HepG2 (cell line): ENCODE data around the gene COX14. TPM values are rescaled to one million over a fixed set of nuclear protein-coding genes. Genes with fewer than 3 reads are reported as not detected.

Experiments
- ATAC-seq: fragments of 200-7000 bp; cut with Tn5 transposase; 3 replicates; pipeline ENCODE4 v1.9.1; 2020; ENCODE audit warnings: mild to moderate bottlenecking, moderate library complexity
- BruUV-seq: library from RNA; stranded (reverse); fragments of 400-500 nt; replicated peaks from 2 replicates; lab custom pipeline; 2021; lab: Mats Ljungman, UMichigan
- CTCF ChIA-PET: fragments of 300-600 bp; formaldehyde crosslinking; extraction: SDS; loops from one replicate; lab custom pipeline; 2021; ENCODE audit warnings: low total read pairs, inconsistent platforms, low intra/inter-chr PET ratio; lab: Yijun Ruan, JAX
- POLR2A ChIA-PET: fragments of 350-600 bp; sonication (Branson Sonifier 250); formaldehyde crosslinking; loops from one replicate; lab custom pipeline; 2020; ENCODE audit warnings: antibody characterized with exemption, inconsistent platforms; lab: Yijun Ruan, JAX
- DNase-seq: peaks from one replicate; pipeline ENCODE4 v3.0.0-alpha.2; 2015; ENCODE audit warnings: low spot score
- FAIRE-seq: peaks from 3 replicates; lab custom pipeline; 2011; peaks lifted over from hg19 to GRCh38; lab: Jason Lieb, UNC
- H2AFZ ChIP-seq: one replicate; pipeline ENCODE4 v1.6.1; 2011; ENCODE audit warnings: low read length, inconsistent platforms
- H3K27ac ChIP-seq: fragments of 300-600 bp; 3 replicates; pipeline ENCODE4 v1.8.0; 2011; ENCODE audit warnings: mixed run types, mild to moderate bottlenecking, mixed read lengths, low read length, inconsistent platforms; ENCODE audit not compliant: insufficient read depth; ENCODE audit errors: extremely low read length
- H3K27me3 ChIP-seq, 2 experiments: fragments of 200-600 bp in 1 of 2; 2 replicates in 1 of 2; 3 replicates in 1 of 2; pipeline versions ENCODE4 v1.6.0 to v1.8.0; 2011; ENCODE audit warnings: low read length in 2 of 2, mild to moderate bottlenecking in 2 of 2, moderate library complexity in 2 of 2, inconsistent platforms in 1 of 2; ENCODE audit not compliant: insufficient read depth in 2 of 2, control insufficient read depth in 1 of 2
- H3K36me3 ChIP-seq, 2 experiments: fragments of 200-600 bp in 1 of 2; replicated peaks in 1 of 2; 2 replicates in 1 of 2; 3 replicates in 1 of 2; pipeline versions ENCODE4 v1.5.1 to v1.8.0; 2011; ENCODE audit warnings: low read length in 2 of 2, inconsistent platforms in 1 of 2; ENCODE audit not compliant: insufficient read depth in 2 of 2, control insufficient read depth in 1 of 2
- H3K4me1 ChIP-seq: 2 replicates; pipeline ENCODE4 v1.5.1; 2012; ENCODE audit warnings: low read length, inconsistent platforms; ENCODE audit not compliant: insufficient read depth
- H3K4me2 ChIP-seq: 2 replicates; pipeline ENCODE4 v1.6.0; 2011; ENCODE audit warnings: low read depth, low read length, inconsistent platforms
- H3K4me3 ChIP-seq, 3 experiments: fragments of 200-600 bp in 1 of 3; sonication (generic), shearing (Covaris generic) in 1 of 3; replicated peaks in 1 of 3; 2 replicates each; pipeline ENCODE4 v1.5.1; 2011 to 2016; ENCODE audit warnings: low read length in 3 of 3, inconsistent platforms in 2 of 3, low read depth in 2 of 3, mild to moderate bottlenecking in 2 of 3, control low read depth in 1 of 3, mixed read lengths in 1 of 3; ENCODE audit not compliant: insufficient read depth in 1 of 3
- H3K79me2 ChIP-seq: one replicate; pipeline ENCODE4 v1.6.1; 2011; ENCODE audit warnings: low read length, inconsistent platforms; ENCODE audit not compliant: insufficient read depth
- H3K9ac ChIP-seq: 2 replicates; pipeline ENCODE4 v1.6.0; 2011; ENCODE audit warnings: mild to moderate bottlenecking, low read depth, low read length, inconsistent platforms; ENCODE audit not compliant: insufficient read depth
- H3K9me3 ChIP-seq: 2 replicates; pipeline ENCODE4 v1.5.1; 2012; ENCODE audit warnings: mild to moderate bottlenecking, low read length
- H4K20me1 ChIP-seq: 2 replicates; pipeline ENCODE4 v1.6.0; 2011; ENCODE audit warnings: inconsistent platforms, mild to moderate bottlenecking, low read length, moderate library complexity; ENCODE audit not compliant: insufficient read depth
- ELF1 ChIP-seq: sonication (generic); formaldehyde crosslinking; IDR thresholded peaks from 2 replicates; pipeline ENCODE4 v1.4.0; 2020; ENCODE audit warnings: missing genetic modification reagents
- FOSL1 ChIP-seq: sonication (generic); formaldehyde crosslinking; IDR thresholded peaks from 2 replicates; pipeline ENCODE4 v1.9.0; 2021; ENCODE audit warnings: missing genetic modification reagents, borderline replicate concordance
- FOSL2 ChIP-seq: sonication (generic); formaldehyde crosslinking; IDR thresholded peaks from 2 replicates; pipeline ENCODE4 v1.4.0; 2020; ENCODE audit warnings: missing genetic modification reagents
- GATAD1 ChIP-seq: IDR thresholded peaks from 2 replicates; pipeline ENCODE4 v1.6.1; 2016; ENCODE audit warnings: missing genetic modification reagents, missing compliant biosample characterization
- ZMYM3 ChIP-seq: sonication (generic); formaldehyde crosslinking; IDR thresholded peaks from 2 replicates; pipeline ENCODE4 v1.5.1; 2020; ENCODE audit warnings: mild to moderate bottlenecking, missing genetic modification reagents
- ZNF460 ChIP-seq: sonication (generic); formaldehyde crosslinking; IDR thresholded peaks from 2 replicates; pipeline ENCODE4 v1.5.1; 2020; ENCODE audit warnings: missing genetic modification reagents, mild to moderate bottlenecking, borderline replicate concordance
- WGBS: methylation state at CpG from one replicate; pipeline ENCODE4 v1.1.6; 2017; ENCODE audit warnings: low lambda C conversion rate; 5-methylcytosine and 5-hydroxymethylcytosine counted together
- in situ Hi-C: cut with HindIII; loops from 2 replicates; pipeline ENCODE4 v1.10.0; 2017; ENCODE audit warnings: low pct_unique_long_range_greater_than_20kb; ENCODE audit not compliant: extremely low pct_ligation_motif_present
- intact Hi-C: fragments of 100-400 bp; cut with micrococcal nuclease; formaldehyde crosslinking; loops from one replicate; pipeline ENCODE4 v1.10.0; 2022; ENCODE audit not compliant: unreplicated experiment
- polyA plus RNA-seq, 8 experiments: library from polyadenylated mRNA; depleted of rRNA in 3 of 8; stranded (reverse) in 7 of 8; unstranded in 1 of 8; fragments of >200 nt; fragmentation: Illumina TruSeq in 4 of 8; extraction: Trizol in 4 of 8; gene quantifications; 2 replicates each; pipeline versions ENCODE4 v1.2.1 to v1.2.3, GENCODE V29; 2011 to 2016; ENCODE audit warnings: low read depth in 4 of 8, missing spikeins in 1 of 8, mixed read lengths in 1 of 8; ENCODE audit not compliant: insufficient read depth in 1 of 8
- total RNA-seq, 5 experiments: library from RNA; depleted of rRNA; stranded (reverse); fragments of >200 nt; fragmentation: Illumina TruSeq; extraction: Trizol; gene quantifications; 2 replicates each; pipeline ENCODE4 v1.2.3, GENCODE V29; 2016; ENCODE audit warnings: low read depth in 1 of 5
- TF ChIP-seq, protein P1 (sequence below): sonication (generic); formaldehyde crosslinking; IDR thresholded peaks from 2 replicates; pipeline ENCODE4 v1.4.0; 2020; ENCODE audit warnings: missing genetic modification reagents, low read depth, mild to moderate bottlenecking, borderline replicate concordance
- TF ChIP-seq, protein P2 (sequence below): sonication (generic); formaldehyde crosslinking; IDR thresholded peaks from 2 replicates; pipeline ENCODE4 v1.8.0; 2022; ENCODE audit warnings: missing genetic modification reagents, low read depth, mild to moderate bottlenecking, borderline replicate concordance
- TF ChIP-seq, protein P3 (sequence below): sonication (generic); formaldehyde crosslinking; IDR thresholded peaks from 2 replicates; pipeline ENCODE4 v1.4.0; 2020; ENCODE audit warnings: missing genetic modification reagents; ENCODE audit errors: not compliant biosample characterization
- TF ChIP-seq, protein P4 (sequence below): IDR thresholded peaks from 2 replicates; pipeline ENCODE4 v1.6.1; 2016; ENCODE audit warnings: mild to moderate bottlenecking

The COX14 gene
- total and polyA plus RNA-seq, 2 of the 13 experiments (the other 11 are each of a cell fraction or from before 2014, with no cell fraction given): 53.0 to 71.6 TPM

DNA sequence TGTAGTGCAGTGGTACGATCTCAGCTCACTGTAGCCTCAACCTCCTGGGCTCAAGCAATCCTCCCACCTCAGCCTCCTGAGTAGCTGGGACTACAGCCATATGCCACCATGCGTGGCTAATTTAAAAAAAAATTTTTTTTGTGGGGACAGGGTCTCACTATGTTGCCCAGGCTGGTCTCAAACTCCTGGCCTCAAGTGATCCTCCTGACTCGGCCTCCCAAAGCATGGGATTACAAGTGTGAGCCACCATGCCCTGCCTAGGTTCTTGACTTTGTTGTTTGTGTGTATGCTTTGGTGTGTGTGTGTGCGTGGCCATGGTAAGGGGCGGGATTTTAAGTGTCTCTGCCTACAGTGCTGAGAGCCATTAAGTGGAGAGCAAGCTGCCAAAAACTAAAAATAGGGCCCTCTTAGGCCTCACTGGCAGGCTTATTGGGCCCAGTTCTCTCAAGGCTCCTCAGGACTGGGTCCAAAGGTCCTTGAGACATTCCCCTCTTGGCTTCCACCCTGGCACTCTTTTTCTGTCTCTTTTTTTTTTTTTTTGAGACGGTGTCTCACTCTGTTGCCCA lies 5.1 kb downstream of the COX14 start (continued):
- TF ChIP-seq, protein P1, sequence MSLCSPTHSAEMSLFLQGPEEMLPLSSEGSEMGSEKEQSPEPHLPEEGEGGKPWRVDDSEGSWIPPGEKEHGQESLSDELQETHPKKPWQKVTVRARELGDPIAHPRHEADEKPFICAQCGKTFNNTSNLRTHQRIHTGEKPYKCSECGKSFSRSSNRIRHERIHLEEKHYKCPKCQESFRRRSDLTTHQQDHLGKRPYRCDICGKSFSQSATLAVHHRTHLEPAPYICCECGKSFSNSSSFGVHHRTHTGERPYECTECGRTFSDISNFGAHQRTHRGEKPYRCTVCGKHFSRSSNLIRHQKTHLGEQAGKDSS (CRISPR knock-in tag): no peak
- TF ChIP-seq ELF1 (CRISPR knock-in tag) (no peak), FOSL1 (CRISPR knock-in tag) (no peak)
- TF ChIP-seq, protein P2, sequence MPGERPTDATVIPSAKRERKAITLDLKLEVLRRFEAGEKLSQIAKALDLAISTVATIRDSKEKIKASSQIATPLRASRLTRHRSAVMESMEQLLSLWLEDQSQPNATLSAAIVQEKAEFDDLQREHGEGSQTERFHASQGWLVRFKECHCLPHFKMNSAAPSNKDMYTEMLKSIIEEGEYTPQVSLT (CRISPR knock-in tag): no peak
- TF ChIP-seq, protein P3, sequence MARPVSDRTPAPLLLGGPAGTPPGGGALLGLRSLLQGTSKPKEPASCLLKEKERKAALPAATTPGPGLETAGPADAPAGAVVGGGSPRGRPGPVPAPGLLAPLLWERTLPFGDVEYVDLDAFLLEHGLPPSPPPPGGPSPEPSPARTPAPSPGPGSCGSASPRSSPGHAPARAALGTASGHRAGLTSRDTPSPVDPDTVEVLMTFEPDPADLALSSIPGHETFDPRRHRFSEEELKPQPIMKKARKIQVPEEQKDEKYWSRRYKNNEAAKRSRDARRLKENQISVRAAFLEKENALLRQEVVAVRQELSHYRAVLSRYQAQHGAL (CRISPR knock-in tag): no peak
- TF ChIP-seq, protein P4, sequence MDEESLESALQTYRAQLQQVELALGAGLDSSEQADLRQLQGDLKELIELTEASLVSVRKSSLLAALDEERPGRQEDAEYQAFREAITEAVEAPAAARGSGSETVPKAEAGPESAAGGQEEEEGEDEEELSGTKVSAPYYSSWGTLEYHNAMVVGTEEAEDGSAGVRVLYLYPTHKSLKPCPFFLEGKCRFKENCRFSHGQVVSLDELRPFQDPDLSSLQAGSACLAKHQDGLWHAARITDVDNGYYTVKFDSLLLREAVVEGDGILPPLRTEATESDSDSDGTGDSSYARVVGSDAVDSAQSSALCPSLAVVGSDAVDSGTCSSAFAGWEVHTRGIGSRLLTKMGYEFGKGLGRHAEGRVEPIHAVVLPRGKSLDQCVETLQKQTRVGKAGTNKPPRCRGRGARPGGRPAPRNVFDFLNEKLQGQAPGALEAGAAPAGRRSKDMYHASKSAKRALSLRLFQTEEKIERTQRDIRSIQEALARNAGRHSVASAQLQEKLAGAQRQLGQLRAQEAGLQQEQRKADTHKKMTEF (CRISPR knock-in tag): no peak

DNA sequence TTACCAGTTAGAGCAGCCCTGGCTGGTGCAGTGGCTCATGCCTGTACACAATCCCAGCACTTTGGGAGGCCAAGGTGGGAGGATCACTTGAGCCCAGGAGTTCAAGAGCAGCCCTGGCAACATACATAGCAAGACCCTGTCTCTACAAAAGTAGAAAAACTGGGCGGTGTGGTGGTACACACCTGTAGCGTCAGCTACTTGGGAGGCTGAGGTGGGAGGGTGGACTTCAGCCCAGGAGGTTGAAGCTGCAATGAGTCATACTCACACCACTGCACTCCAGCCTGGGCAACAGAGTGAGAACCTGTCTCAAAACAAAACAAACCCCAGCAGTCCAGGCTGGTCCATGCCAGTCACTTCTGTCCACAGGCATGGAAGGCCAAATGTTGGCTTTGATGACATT lies 7.4 kb downstream of the COX14 start:
- Histone ChIP-seq H3K27ac (no peak overlapping the region), H4K20me1 (no peaks in the 10 kb centered on the region), H3K9me3 (no peaks in the 10 kb centered on the region), H3K9ac (no peak overlapping the region), H2AFZ (no peak overlapping the region)
- intact Hi-C loops (no loop called here), in situ Hi-C loops (no loop called here)
- FAIRE-seq (no peak), DNase-seq (no peak), ATAC-seq (peak; percentile 20; the same call in 2 of the 3 replicates)
- CTCF ChIA-PET: no interaction called here
- TF ChIP-seq ZNF460 (CRISPR knock-in tag) (peak; percentile 97), FOSL2 (CRISPR knock-in tag) (peak; percentile 74), GATAD1 (no peak), ZMYM3 (CRISPR knock-in tag) (0 out of 2 replicates have a peak, but pooled peaks have one; percentile 34)
- TF ChIP-seq, all 625 proteins: peak for 3
- H3K79me2 ChIP-seq: peaks cover 6% of the 10 kb centered on the region
- no peaks in the 10 kb centered on the region for H3K27me3 ChIP-seq
- WGBS: 100% methylated on average over 2 of the region's 2 CpGs
- peaks cover 3 to 28% of the 10 kb centered on the region in 2 experiments; a peak in 4 of 5 replicates for H3K36me3 ChIP-seq
- no peak overlapping the region for H3K4me3 ChIP-seq
- 0 out of 2 replicates have a peak, but pooled peaks cover 2% of the 10 kb centered on the region for H3K4me1 ChIP-seq
- POLR2A ChIA-PET: interaction anchor here (0.6 to 1.6 kb wide), 2 partner anchors 35 to 225 kb away, joined by 4 read pairs; no protein-coding TSS in a partner anchor
- no TSS peak for BruUV-seq
- H3K4me2 ChIP-seq: no peak overlapping the region
